ENCODE results near the gene SLC6A20. TPM values are rescaled to one million over a fixed set of nuclear protein-coding genes. Genes with fewer than 3 reads are reported as not detected.
"Not testable (repeated sequence)": the region's sequence is repeated elsewhere in the genome, so short reads cannot be mapped to it uniquely, and the experiment has no call there.

SLC6A20 gene
- polyA plus RNA-seq, 3 donors from 2014 or later = not detected

- H3K27ac Mint-ChIP-seq = no peak overlapping the region
- H3K27me3 Mint-ChIP-seq (ENCODE audit: low read depth in 3 of 3) = peaks cover 2% of the 10 kb centered on the region in 3 donors
These were observed 41.9 kb downstream of the SLC6A20 start for GRCh38 chr3:45754461-45754860.

GRCh38 chr3:45753095-45753494 is 43.2 kb downstream of the SLC6A20 start:
- Mint-ChIP-seq H3K27ac (no peak overlapping the region), H3K36me3 (peaks cover 0 to 14% (median 9%) of the 10 kb centered on the region in 3 donors), H3K4me1 (peaks cover 1 to 6% of the 10 kb centered on the region in 2 donors), H3K4me3 (no peak overlapping the region), H3K9me3 (peaks cover 0 to 1% (median 0%) of the 10 kb centered on the region in 6 donors), H3K27me3 (ENCODE audit: low read depth in 3 of 3) (peaks cover 2 to 4% (median 2%) of the 10 kb centered on the region in 3 donors)
- no peak for DNase-seq

More at GRCh38 chr3:45754461-45754860, 41.9 kb downstream of the SLC6A20 start:
- Mint-ChIP-seq H3K4me1 (no peaks in the 10 kb centered on the region), H3K36me3 (peaks cover 0 to 9% (median 5%) of the 10 kb centered on the region in 3 donors), H3K4me3 (no peak overlapping the region), H3K9me3 (peaks cover 0 to 1% (median 0%) of the 10 kb centered on the region in 6 donors)
- DNase-seq = no peak

GRCh38 chr3:45751537-45752242 is 44.6 kb downstream of the SLC6A20 start:
- no peak overlapping the region for H3K4me3 Mint-ChIP-seq
- H3K9me3 Mint-ChIP-seq = peaks cover 0 to under 1% (median 0%) of the 10 kb centered on the region in 6 donors
- H3K27me3 Mint-ChIP-seq (ENCODE audit: low read depth in 3 of 3) = peaks cover 2% of the 10 kb centered on the region in 3 donors
- DNase-seq = no peak
- no peak overlapping the region for H3K27ac Mint-ChIP-seq
- peaks cover 0 to 19% (median 9%) of the 10 kb centered on the region in 3 donors for H3K36me3 Mint-ChIP-seq
- peaks cover 1 to 6% of the 10 kb centered on the region in 2 donors for H3K4me1 Mint-ChIP-seq

- DNase-seq = no peak
- Mint-ChIP-seq H3K27ac (no peak overlapping the region), H3K4me1 (peaks cover 1 to 6% of the 10 kb centered on the region in 2 donors), H3K36me3 (peaks cover 6 to 24% (median 13%) of the 10 kb centered on the region in 3 donors), H3K9me3 (no peaks in the 10 kb centered on the region), H3K4me3 (no peak overlapping the region), H3K27me3 (ENCODE audit: low read depth in 3 of 3) (peaks cover 0 to 2% (median 2%) of the 10 kb centered on the region in 3 donors)
These were observed 46.5 kb downstream of the SLC6A20 start for GRCh38 chr3:45749880-45750279.

GRCh38 chr3:45749036-45749600 is 47.2 kb downstream of the SLC6A20 start:
- not testable (repeated sequence) for H3K9me3 Mint-ChIP-seq; H3K4me3 Mint-ChIP-seq; DNase-seq; H3K27me3 Mint-ChIP-seq (ENCODE audit: low read depth in 3 of 3); H3K4me1 Mint-ChIP-seq
- Mint-ChIP-seq H3K36me3 (peaks cover 6 to 20% (median 10%) of the 10 kb centered on the region in 3 donors), H3K27ac (peak overlapping the region in 2 of 6 donors; percentile 19 to 46)

- Mint-ChIP-seq H3K36me3 (peaks cover 6 to 23% (median 16%) of the 10 kb centered on the region in 3 donors), H3K4me1 (peaks cover 1 to 6% of the 10 kb centered on the region in 2 donors), H3K27ac (peak overlapping the region in 1 of 6 donors; percentile 40), H3K9me3 (no peaks in the 10 kb centered on the region), H3K4me3 (no peak overlapping the region), H3K27me3 (ENCODE audit: low read depth in 3 of 3) (peaks cover 0 to 2% (median 2%) of the 10 kb centered on the region in 3 donors)
- DNase-seq = no peak
These were observed 48.3 kb downstream of the SLC6A20 start for GRCh38 chr3:45748068-45748467.

- Mint-ChIP-seq H3K4me1 (peaks cover 6 to 13% of the 10 kb centered on the region in 2 donors), H3K36me3 (peaks cover 6 to 23% (median 16%) of the 10 kb centered on the region in 3 donors), H3K27me3 (ENCODE audit: low read depth in 3 of 3) (peaks cover 0 to 2% (median 2%) of the 10 kb centered on the region in 3 donors), H3K27ac (no peak overlapping the region), H3K9me3 (no peaks in the 10 kb centered on the region), H3K4me3 (no peak overlapping the region)
- no peak for DNase-seq
These were observed 49.3 kb downstream of the SLC6A20 start for GRCh38 chr3:45746777-45747622.

- H3K9me3 Mint-ChIP-seq = no peaks in the 10 kb centered on the region
- H3K36me3 Mint-ChIP-seq = peaks cover 6 to 26% (median 18%) of the 10 kb centered on the region in 3 donors
- H3K27me3 Mint-ChIP-seq (ENCODE audit: low read depth in 3 of 3) = peaks cover 0 to 2% (median 2%) of the 10 kb centered on the region in 3 donors
- H3K4me3 Mint-ChIP-seq = no peak overlapping the region
- DNase-seq = no peak
- H3K4me1 Mint-ChIP-seq = peaks cover 13 to 20% of the 10 kb centered on the region in 2 donors
- H3K27ac Mint-ChIP-seq = no peak overlapping the region
These were observed 50.1 kb downstream of the SLC6A20 start for GRCh38 chr3:45746165-45746776.

- Mint-ChIP-seq H3K27ac (peak overlapping the region; percentile 19 to 89 (median 68)), H3K9me3 (no peaks in the 10 kb centered on the region), H3K4me3 (no peak overlapping the region), H3K36me3 (peaks cover 10 to 47% (median 32%) of the 10 kb centered on the region in 3 donors), H3K27me3 (ENCODE audit: low read depth in 3 of 3) (no peaks in the 10 kb centered on the region), H3K4me1 (peaks cover 20 to 34% of the 10 kb centered on the region in 2 donors)
- no peak for DNase-seq
These were observed 53.8 kb downstream of the SLC6A20 start for GRCh38 chr3:45742461-45743089.

GRCh38 chr3:45741742-45742460 is 54.4 kb downstream of the SLC6A20 start:
- peak overlapping the region; percentile 55 to 89 (median 77) for H3K27ac Mint-ChIP-seq
- peaks cover 10 to 51% (median 32%) of the 10 kb centered on the region in 3 donors for H3K36me3 Mint-ChIP-seq
- H3K9me3 Mint-ChIP-seq = no peaks in the 10 kb centered on the region
- no peak for DNase-seq
- H3K27me3 Mint-ChIP-seq (ENCODE audit: low read depth in 3 of 3) = no peaks in the 10 kb centered on the region
- H3K4me1 Mint-ChIP-seq = peaks cover 20 to 34% of the 10 kb centered on the region in 2 donors
- H3K4me3 Mint-ChIP-seq = no peak overlapping the region

- no peak for DNase-seq
- Mint-ChIP-seq H3K9me3 (no peaks in the 10 kb centered on the region), H3K4me3 (no peak overlapping the region), H3K36me3 (peaks cover 13 to 57% (median 33%) of the 10 kb centered on the region in 3 donors), H3K27ac (peak overlapping the region; percentile 55 to 89 (median 74)), H3K4me1 (peaks cover 20 to 34% of the 10 kb centered on the region in 2 donors), H3K27me3 (ENCODE audit: low read depth in 3 of 3) (no peaks in the 10 kb centered on the region)
These were observed 55.1 kb downstream of the SLC6A20 start for GRCh38 chr3:45741247-45741646.

- no peak overlapping the region for H3K4me3 Mint-ChIP-seq
- peaks cover 20 to 40% of the 10 kb centered on the region in 2 donors for H3K4me1 Mint-ChIP-seq
- peak overlapping the region in 5 of 6 donors; percentile 16 to 64 (median 45) for H3K27ac Mint-ChIP-seq
- H3K36me3 Mint-ChIP-seq = peaks cover 12 to 60% (median 37%) of the 10 kb centered on the region in 3 donors
- H3K27me3 Mint-ChIP-seq (ENCODE audit: low read depth in 3 of 3) = no peaks in the 10 kb centered on the region
- H3K9me3 Mint-ChIP-seq = no peaks in the 10 kb centered on the region
- DNase-seq = no peak
These were observed 56.3 kb downstream of the SLC6A20 start for GRCh38 chr3:45739991-45740390.
